VCaP (cell line): ENCODE data around the gene GPANK1.

Experiments used
- H3K27ac ChIP-seq: fragments of 450-650 bp; 2 replicates; pipeline ENCODE4 v1.5.1; 2017
- CTCF ChIP-seq: fragments of 450-650 bp; conservative IDR thresholded peaks from 2 replicates; pipeline ENCODE4 v1.5.1; 2017; ENCODE audit warnings: mild to moderate bottlenecking, moderate library complexity

Gene GPANK1

GRCh38 chr6:31700740-31701401, 36.1 kb upstream of the GPANK1 start:
- no peak overlapping the region; the same call in 1 of the 2 replicates for H3K27ac ChIP-seq

GRCh38 chr6:31697555-31697954, 32.8 kb upstream of the GPANK1 start:
- no peak for TF ChIP-seq CTCF
- no peak overlapping the region for H3K27ac ChIP-seq

More at GRCh38 chr6:31700740-31701401, 36.1 kb upstream of the GPANK1 start:
- TF ChIP-seq CTCF, result no peak

- no peak overlapping the region for H3K27ac ChIP-seq
- TF ChIP-seq CTCF, result no peak
These were observed 28.7 kb upstream of the GPANK1 start for GRCh38 chr6:31693535-31693934.

- no peak for TF ChIP-seq CTCF
These were observed 28.1 kb upstream of the GPANK1 start for GRCh38 chr6:31692886-31693285.

GRCh38 chr6:31692353-31692752, 27.6 kb upstream of the GPANK1 start:
- H3K27ac ChIP-seq, result no peak overlapping the region
- TF ChIP-seq CTCF, result no peak

More at GRCh38 chr6:31692886-31693285, 28.1 kb upstream of the GPANK1 start:
- H3K27ac ChIP-seq, result no peak overlapping the region

- no peak overlapping the region for H3K27ac ChIP-seq
- TF ChIP-seq CTCF, result no peak
These were observed 26.8 kb upstream of the GPANK1 start for GRCh38 chr6:31691564-31692108.

- TF ChIP-seq CTCF, result no peak
- no peak overlapping the region for H3K27ac ChIP-seq
These were observed 26.3 kb upstream of the GPANK1 start for GRCh38 chr6:31691078-31691463.
